ENCODE data around the gene POFUT2. TPM values are rescaled to one million over a fixed set of nuclear protein-coding genes. Genes with fewer than 3 reads are reported as not detected.
"Not testable (repeated sequence)": the region's sequence is repeated elsewhere in the genome, so short reads cannot be mapped to it uniquely, and the experiment has no call there.

POFUT2 gene
- total RNA-seq, 1 donor from 2014 or later, result 52.7 TPM

DNA sequence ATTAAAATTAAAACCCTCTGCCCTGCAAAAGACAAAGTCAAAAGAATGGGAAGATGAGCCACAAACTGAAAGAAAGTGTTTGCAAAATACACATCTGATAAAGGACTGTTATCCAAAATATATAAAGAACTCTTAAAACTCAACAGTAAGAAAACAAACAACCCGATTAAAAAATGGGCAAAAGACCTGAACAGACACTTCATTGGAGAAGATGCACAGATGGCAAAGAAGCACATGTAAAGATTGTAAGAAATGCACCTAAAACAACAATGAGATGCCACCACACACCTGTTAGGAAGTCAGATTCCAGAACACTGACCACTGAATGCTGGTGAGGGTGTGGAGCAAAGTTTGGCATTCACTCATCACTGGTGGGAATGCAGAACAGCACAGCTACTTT lies 24.6 kb upstream of the POFUT2 start:
- DNase-seq (ENCODE audit: extremely low read depth, low read depth, low spot score), result no peak

DNA sequence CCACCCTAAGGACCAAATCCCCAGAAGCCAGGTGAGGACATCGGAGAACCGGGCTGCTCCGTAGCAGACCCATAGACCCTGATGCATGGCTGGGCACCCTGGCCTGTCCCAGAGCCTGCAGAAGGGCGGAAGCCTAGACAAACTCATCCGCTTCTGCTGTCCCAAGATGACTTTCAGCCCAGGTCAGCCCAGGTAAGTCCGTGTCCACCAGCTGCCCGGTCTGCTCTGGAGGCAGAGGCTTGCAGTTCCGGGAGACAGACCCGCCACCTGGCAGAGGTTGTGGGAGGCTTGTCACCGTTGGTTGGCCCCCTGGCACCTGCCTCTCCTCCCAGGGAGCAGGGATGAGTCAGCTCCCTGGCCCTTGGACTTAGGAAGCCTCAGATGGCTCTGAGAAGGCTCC lies 22.8 kb upstream of the POFUT2 start:
- no peak for DNase-seq (ENCODE audit: extremely low read depth, low read depth, low spot score)

DNA sequence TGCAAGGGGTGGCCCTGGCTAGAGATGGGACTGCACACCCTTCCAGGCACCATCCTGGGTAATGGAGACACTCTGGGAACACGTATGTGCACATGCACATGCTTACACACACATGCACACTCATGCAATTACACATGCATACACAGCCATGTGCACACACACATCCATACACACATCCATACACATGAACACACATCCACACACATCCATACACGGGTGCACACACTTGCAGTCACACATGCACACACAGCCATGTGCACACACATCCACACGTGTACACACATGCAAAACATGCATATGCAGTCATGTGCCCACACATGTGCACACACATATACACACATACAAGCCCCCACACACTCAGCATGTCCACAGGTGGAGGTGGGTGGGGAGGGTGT lies 22.3 kb upstream of the POFUT2 start:
- DNase-seq (ENCODE audit: extremely low read depth, low read depth, low spot score), result no peak

DNA sequence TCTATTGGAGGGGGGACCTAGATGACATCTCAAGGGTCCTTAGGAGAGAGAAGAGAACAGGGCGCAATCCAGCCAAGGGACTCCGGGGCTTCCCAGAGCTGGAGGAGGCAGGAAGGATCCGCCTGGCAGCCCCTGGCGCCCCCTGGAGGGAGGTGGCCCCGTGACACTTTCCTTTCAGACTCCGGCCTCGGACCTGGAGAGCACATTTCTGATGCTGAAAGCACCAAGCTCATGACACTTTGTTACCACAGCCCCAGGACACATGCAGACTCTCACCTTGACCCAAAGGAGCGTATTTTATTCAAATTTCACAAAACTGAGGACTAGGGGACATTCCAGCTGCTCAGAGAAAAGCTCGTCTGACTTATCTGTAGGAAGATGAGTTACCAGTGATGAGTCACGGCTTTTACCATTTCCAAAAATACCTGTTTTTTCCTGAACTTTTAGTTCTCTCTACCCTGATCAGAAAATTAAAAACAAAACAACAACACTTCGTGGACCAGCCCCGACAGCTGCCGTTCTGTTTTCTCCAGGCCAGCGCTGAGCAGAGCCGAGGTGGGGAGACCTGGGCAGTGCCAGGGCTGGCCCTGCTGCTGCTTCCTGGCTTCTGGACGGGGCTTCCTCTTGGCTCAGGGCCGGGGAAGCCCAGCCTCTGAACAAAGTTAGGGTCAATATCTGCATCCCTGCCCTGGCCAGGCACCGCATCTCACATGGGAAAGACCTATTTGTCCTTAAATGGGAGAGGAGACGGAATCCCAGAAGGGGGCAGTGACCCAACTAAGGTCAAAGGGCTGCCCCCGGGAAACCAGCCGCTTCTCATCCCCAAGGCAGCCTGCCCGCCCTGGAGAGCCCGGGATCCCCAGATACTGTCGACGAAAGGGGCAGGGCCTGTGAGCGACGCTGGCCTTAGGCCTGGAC lies 21.6 kb upstream of the POFUT2 start:
- DNase-seq (ENCODE audit: extremely low read depth, low read depth, low spot score), result peak; percentile 52

DNA sequence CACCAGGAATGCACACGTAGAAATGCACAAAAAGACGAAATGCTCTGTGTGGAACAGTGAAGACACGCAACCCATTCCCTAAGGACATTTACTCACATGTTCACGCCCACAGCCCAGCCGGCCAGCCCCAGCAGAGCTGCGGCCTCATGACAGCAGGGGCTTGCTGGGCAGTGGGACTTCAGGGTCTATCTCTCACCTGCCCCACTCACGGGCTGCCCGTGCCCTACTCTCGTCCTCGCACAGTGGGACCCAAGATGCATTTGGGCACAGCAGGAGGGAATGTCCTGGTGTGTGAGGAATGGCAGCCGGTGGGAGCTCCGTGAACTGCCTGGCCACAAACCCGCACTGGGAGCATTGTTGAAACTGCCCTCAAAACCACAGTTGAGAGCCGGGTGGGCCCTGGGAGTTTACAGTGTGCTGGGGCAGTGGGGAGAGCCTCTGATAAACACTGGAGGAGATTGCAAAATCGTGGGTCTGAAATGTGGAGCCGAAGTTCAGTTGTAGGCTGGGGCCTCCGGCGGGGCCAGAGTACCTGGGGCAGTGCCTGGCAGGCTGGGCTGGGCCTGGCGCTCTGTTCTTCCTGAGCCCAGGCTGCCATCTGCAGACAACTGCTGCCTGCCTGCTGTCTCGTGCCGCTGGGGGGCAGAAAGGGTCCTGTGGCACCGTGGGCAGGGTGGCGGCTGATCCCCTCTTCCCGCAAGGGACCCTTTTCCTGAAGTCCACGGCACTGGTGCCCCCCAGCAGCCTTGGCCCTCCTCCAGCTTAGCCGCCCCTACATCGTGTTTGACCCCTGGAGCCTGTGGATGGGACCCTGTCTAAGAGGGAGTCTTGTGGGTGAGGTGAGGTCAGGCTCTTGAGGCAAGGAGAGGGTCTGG lies 20.7 kb upstream of the POFUT2 start:
- no peak for DNase-seq (ENCODE audit: extremely low read depth, low read depth, low spot score)

DNA sequence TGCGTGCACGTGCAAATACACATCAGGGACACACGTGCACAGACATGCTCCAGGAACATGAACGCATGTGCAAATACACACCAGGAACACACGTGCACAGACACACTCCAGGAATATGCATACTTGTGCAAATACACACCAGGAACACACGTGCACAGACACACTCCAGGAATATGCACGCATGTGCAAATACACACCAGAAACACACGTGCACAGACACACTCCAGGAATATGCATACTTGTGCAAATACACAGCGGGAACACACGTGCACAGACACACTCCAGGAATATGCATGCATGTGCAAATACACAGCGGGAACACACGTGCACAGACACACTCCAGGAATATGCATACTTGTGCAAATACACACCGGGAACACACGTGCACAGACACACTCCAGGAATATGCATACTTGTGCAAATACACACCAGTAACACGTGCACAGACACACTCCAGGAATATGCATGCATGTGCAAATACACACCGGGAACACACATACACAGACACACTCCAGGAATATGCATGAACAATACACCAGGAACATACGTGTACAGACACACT lies 20.0 kb upstream of the POFUT2 start:
- not testable (repeated sequence) for DNase-seq (ENCODE audit: extremely low read depth, low read depth, low spot score)

DNA sequence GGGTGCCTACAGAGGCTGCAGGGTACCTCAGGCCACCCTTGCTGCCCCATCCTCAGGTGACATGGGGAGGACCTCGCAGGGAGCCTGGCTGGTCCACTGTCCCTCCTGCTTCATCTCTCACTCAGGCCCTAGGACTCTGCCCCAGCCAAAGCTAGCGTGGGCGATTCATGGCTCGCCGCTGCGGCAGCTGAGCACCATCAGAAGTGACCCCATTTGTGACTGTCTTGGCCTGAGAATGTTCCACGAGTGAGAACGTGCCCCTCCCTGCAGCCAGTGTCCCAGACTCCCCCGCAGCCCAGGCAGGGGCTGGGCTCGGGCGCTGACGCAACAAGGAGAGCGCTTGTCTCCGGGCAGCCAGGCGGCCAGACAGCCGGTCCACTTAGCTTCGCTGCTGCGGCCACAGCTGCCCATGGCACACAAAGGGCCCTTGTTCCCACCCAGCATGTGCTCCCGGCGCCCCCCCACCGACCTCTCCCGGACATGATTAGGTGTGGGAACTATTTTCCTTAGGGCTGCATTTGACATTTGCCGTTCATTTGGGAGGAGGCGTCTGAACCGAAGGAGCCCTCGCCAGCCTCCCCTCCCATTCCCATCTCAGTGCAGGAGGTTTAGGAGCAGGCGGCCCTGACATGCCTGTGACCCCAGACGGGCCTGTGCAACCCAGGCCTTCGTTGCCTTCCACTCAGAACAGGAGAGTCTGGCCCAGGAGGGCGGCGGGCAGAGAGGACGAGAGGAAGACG lies 19.3 kb upstream of the POFUT2 start:
- DNase-seq (ENCODE audit: extremely low read depth, low read depth, low spot score), result no peak

DNA sequence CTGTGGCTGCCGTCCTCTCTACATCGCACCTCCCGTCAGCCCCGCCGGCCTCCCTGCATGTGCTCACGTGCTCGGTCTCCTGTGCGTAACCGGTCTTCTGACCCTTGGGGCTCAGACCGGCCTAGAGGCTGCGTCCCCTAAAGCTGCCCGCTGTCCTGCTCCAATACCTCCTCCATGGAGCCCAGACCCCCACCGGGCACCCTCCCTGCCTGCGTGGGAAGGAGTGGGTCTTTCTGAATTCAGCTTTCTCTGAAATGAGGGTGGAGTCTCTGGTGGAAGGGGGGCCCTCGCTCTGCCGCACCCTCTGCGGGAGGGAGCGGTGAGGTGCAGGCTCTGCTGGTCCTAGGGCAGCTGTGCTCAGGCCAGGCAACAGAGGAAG lies 18.7 kb upstream of the POFUT2 start:
- no peak for DNase-seq (ENCODE audit: extremely low read depth, low read depth, low spot score)

DNA sequence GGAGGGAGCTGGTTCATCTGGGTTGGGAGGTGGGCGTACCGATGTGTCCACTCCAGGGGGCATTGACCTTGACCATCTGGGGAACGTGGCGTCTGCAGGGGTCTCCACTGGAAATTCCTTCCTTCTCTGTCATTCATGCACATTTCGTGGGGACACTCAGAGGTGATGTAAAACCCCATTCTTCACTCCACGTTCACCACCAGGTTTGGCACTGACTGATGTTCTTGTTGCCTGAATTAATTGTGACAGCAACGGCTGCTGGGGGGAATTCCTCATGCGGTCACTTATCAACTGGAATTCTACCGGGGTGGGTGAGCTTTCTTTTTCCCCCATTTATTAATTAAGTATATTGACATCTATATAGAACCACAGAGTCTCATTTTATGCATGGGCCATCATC lies 18.1 kb upstream of the POFUT2 start:
- no peak for DNase-seq (ENCODE audit: extremely low read depth, low read depth, low spot score)

GRCh38 chr21:45304945-45305344 lies 17.2 kb upstream of the POFUT2 start:
- DNase-seq (ENCODE audit: extremely low read depth, low read depth, low spot score), result no peak

DNA sequence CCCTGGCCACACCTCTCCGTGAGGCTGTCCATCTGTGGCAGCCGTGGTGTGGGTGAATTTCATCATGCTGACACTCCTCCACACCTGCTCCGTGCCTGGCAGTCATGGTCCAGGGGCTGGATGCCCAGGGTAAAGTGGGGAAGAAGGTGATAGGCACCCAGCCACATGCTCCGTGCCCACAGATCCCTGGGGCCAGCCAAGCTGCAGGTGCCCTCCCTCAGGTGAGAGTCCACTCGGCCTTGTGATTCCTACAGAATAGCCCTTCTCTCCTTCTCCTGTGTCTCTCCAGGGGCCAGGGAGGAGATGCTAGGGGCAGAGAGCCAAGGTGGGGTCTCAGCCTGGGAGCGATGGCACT lies 16.8 kb upstream of the POFUT2 start:
- no peak for DNase-seq (ENCODE audit: extremely low read depth, low read depth, low spot score)

GRCh38 chr21:45303751-45304475 lies 16.2 kb upstream of the POFUT2 start:
- no peak for DNase-seq (ENCODE audit: extremely low read depth, low read depth, low spot score)

DNA sequence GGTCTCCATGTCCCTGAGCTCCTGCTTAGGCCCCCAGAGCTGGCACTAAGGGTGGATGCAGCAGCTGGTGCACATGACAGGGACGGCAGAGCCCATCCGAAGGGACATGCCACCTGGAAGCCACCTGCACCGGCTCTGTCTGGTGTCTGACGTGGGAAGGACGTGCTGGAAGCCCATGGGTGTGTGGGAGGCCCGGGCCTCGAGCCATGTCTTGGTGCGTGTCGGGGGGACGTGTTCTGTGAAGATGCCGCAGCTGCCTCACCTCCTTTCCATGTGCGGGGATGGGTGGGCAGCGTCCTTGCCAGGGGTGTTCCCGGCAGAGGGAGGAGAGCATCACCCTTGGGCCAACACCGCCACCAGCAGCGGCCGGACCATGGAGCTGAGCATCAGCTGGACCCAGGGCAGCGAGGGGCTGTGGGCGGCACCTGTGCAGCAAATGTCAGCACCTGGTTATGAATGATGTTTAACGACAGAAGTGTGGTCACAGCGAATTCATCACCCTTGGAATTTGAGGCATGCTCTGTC lies 15.5 kb upstream of the POFUT2 start:
- DNase-seq (ENCODE audit: extremely low read depth, low read depth, low spot score), result no peak

GRCh38 chr21:45302082-45303061 lies 14.7 kb upstream of the POFUT2 start:
- peak; percentile 66 for DNase-seq (ENCODE audit: extremely low read depth, low read depth, low spot score)

DNA sequence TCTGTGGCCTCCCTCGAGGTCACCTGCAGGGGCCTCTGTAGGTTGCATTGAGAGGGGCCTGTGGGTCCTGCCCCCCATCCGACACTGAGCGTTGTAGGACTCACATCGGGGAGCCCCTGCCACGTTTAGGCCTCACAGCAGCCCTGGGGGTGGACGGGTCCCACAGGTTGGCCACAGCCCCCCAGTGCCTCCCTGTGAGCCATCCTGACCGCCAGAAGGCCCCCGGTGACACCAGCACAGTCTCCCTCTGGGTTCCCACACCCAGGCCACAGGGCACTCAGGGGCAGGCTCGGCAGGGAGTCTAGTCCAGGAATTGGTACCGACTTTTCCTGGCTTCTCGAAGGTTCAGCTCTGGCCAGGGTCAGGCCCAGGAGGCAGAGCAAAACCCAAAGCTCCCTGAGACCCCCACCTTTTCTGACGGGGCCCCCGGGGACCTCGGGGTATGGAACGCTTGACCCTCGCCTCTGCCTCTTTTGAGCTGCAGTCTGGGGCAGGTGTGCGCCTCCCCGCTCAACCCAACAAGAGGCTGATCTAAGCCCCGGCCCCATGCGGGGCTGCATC lies 13.9 kb upstream of the POFUT2 start:
- no peak for DNase-seq (ENCODE audit: extremely low read depth, low read depth, low spot score)

- DNase-seq (ENCODE audit: extremely low read depth, low read depth, low spot score), result no peak
Observed at GRCh38 chr21:45300786-45301520, 13.3 kb upstream of the POFUT2 start.

DNA sequence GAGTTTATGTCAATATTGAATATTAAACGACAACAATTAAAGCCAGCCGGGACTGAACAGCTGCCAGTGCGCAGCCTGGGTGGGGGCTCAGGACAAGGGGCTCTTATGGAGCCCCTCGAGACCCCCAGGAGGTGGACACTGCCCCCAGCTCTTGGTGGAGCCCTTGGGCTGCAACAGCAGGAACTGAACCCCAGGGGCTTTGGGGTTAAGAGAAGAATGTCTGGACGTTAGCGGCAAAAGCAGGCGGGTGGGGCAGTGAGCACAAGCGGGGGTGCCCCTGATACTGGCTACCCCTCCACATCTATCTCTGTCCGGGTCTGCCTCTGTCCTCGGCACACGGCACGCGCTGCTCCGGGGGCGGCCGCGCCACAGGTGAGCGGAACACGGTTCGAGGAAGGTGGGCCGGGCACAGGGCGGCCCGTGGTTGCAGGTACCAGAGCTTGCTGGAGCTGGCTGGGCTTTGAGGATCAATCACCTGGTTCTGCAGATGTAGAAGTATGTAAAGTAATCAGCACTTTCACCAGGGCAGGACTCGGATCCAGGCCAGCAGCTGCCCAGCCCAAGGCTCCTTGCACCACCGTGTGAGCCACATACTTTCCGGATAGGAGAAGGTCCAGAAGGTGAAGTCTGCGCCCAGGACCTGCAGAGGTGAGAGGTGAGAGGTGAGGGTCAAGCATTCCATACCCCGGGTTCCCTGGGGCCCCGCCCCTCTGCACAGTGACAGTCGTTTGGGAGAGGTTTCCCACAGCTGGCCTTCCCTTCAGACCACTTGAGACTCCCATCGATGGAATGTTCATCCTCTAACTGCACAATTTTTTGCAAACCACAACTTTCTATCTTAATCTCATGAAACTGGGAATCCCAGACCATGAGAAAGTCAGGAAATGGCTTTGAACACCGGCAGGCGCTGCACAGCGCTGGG lies 12.4 kb upstream of the POFUT2 start:
- no peak for DNase-seq (ENCODE audit: extremely low read depth, low read depth, low spot score)
